Measurements from ENCODE around the gene PROCR.

GRCh38 chr20:35144694-35145093 lies 27.2 kb upstream of the PROCR start:
- TF ChIP-seq EP300 (IDR thresholded peaks at IDR 0.05) (no peak), POLR2A (IDR thresholded peaks at IDR 0.05; ENCODE audit: low read depth) (no peak), POLR2AphosphoS5 (IDR thresholded peaks at IDR 0.05) (no peak)
- TF ChIP-seq, protein P1, sequence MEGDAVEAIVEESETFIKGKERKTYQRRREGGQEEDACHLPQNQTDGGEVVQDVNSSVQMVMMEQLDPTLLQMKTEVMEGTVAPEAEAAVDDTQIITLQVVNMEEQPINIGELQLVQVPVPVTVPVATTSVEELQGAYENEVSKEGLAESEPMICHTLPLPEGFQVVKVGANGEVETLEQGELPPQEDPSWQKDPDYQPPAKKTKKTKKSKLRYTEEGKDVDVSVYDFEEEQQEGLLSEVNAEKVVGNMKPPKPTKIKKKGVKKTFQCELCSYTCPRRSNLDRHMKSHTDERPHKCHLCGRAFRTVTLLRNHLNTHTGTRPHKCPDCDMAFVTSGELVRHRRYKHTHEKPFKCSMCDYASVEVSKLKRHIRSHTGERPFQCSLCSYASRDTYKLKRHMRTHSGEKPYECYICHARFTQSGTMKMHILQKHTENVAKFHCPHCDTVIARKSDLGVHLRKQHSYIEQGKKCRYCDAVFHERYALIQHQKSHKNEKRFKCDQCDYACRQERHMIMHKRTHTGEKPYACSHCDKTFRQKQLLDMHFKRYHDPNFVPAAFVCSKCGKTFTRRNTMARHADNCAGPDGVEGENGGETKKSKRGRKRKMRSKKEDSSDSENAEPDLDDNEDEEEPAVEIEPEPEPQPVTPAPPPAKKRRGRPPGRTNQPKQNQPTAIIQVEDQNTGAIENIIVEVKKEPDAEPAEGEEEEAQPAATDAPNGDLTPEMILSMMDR (IDR thresholded peaks at IDR 0.05) = no peak

All from esophagus muscularis mucosa (tissue), 4 donors.